Fibroblast of villous mesenchyme (primary cell): ENCODE data around the gene ECT2L. TPM values are rescaled to one million over a fixed set of nuclear protein-coding genes. Genes with fewer than 3 reads are reported as not detected.

Experiments
- DNase-seq: peaks from one replicate; pipeline ENCODE4 v3.0.0-alpha.2; 2010; ENCODE audit warnings: low read depth
- H3K4me3 ChIP-seq: 2 replicates; pipeline ENCODE4 v1.5.1; 2011; ENCODE audit warnings: low read depth, mild to moderate bottlenecking, low read length
- CTCF ChIP-seq: IDR thresholded peaks from 2 replicates; pipeline ENCODE4 v1.5.1; 2012; ENCODE audit warnings: low read depth, mild to moderate bottlenecking, low read length; ENCODE audit not compliant: insufficient read depth
- total RNA-seq: library from RNA; depleted of rRNA; stranded (reverse); fragments of >200 nt; gene quantifications from 2 replicates; pipeline ENCODE4 v1.2.3, GENCODE V29; 2012

Gene ECT2L
- total RNA-seq, 1 donor: not detected

GRCh38 chr6:138785980-138786379 lies 9.9 kb upstream of the ECT2L start:
- DNase-seq: no peak
- TF ChIP-seq CTCF: no peak
- H3K4me3 ChIP-seq: no peak overlapping the region

GRCh38 chr6:138787138-138787537 lies 8.7 kb upstream of the ECT2L start:
- no peak for TF ChIP-seq CTCF
- no peak overlapping the region for H3K4me3 ChIP-seq
- DNase-seq: no peak

DNA sequence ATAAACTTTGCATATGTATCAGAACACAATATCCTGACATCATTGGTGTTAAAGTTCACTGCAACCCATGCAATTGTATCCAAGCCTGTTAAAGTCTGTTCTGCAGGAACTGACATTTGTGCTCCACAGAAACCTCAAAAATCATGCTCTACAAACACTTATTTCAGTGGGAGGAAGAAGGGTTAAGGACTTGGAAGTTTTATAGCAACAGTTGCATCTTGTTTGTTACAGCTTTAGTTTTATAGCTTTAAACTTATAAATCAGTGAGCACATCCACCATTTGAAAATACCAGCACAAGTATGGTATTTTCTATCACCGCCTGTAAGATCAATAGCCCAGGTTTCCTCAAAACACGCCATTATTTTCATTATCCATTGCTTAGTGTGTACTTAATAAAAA lies 884 bp downstream of the ECT2L start:
- no peak overlapping the region for H3K4me3 ChIP-seq
- TF ChIP-seq CTCF: no peak
- no peak for DNase-seq

DNA sequence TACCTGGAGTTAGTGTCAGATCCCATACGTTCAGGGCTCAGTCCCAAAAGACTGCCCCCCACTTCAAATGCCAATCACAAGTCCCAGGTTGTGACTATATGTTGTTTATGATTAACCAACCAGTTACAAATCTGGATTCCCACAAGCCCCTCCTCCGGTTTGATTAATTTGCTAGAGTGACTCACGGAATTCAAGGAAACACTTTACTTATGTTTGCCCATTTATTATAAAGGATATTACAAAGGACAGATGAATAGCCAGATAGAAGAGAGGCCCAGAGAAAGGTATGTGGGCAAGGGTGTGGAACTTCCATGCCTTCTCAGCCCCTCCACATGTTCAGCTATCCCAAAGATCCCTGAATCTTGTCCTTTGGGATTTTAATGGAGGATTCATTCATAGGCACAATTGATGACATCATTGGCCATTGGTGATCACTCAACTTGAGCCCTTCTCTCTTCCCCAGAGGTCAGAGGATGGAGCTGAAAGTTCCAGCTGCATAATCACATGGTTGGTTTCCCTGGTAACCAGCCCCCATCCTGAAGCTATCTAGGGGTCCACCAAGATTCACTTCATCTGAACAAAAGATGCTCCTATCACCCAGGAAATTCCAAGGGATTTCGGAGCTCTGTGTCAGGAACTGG lies 2.0 kb downstream of the ECT2L start:
- H3K4me3 ChIP-seq: no peak overlapping the region
- no peak for DNase-seq
- no peak for TF ChIP-seq CTCF

GRCh38 chr6:138800377-138801150 lies 4.7 kb downstream of the ECT2L start:
- H3K4me3 ChIP-seq: no peak overlapping the region
- DNase-seq: no peak
- no peak for TF ChIP-seq CTCF

DNA sequence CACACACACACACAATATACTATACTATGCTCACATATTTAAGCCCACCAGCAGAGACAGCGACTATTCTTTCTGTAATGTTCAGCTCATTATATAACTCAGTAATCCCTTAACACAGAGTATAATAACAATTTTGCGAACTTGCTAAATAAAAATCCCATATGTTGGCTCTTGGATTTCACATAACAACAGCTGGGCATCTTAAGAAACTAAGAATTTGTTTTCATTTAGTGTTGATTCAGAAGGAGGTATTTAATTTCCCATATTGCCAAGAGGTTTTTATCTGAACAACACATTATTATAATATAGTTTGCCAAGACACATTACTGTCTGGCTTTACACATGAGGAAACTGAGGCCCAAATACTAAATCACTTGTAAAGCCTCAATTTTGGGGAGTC lies 7.4 kb downstream of the ECT2L start:
- DNase-seq: no peak
- no peak for TF ChIP-seq CTCF
- H3K4me3 ChIP-seq: no peak overlapping the region
